HG03378 (cell line): ENCODE measurements around the gene JDP2.
"Not testable (repeated sequence)": the region's sequence is repeated elsewhere in the genome, so short reads cannot be mapped to it uniquely, and the experiment has no call there.

Experiments
- ATAC-seq: cut with Tn5 transposase; IDR thresholded peaks from one replicate; pipeline ENCODE4 v1.9.1; 2021; ENCODE audit warnings: mild to moderate bottlenecking, moderate library complexity; ENCODE audit not compliant: unreplicated experiment

The JDP2 gene

DNA sequence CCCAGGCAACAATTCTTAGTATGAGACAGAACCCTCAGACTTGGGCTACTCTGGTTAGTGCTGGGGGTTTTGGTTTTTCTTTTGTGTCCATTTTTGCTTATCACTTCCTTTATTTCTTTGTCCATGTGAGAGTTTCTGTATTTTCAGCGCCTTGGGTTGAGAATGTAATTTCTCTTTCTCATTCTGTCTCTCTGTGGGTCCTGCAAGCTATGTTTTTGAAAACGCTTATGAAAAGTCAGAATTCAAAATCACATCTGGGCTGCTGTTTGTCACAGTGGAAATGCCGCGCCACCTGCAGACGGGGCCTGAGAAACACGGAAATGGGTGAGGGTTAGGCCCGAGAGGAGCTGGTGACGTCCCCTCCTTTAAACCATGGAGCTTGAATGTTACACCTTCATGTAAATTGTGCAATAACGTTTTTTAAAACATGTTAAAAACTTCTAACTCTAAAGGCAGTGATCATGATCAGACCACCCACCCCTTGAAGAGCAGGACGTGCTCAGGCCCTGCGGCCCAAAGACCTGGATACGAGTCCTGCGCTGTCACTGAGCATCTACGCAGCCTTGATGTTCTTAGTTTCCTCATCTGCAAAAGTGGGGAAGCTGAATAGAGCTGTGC, 26.1 kb downstream of the JDP2 start:
- no peak for ATAC-seq

DNA sequence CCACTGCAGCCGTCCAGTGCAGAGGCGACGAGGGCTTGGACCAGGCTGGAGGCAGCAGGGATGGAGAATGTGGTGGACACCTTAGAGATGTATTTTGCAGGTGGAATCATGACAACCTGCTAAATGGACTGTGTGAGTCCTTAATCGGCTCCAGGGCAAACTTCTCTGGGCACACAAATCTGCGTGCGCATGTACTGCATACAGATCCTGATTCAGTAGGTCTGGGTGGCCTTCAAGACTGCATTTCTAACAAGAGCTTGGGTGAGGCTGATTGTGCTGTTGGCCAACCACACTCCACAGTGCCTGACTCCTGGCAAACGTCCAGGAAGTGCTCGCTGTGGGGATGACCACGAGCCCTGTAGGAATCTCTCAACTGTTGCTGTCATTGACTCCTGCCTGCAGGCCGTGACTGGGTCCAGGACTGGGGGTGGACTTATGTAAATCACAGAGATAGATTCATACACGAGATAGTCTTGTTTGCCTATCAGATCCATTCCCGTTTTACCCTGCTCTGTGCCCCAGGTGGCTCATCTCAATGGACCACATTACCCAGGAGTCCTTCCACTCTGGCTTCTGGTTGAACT, 27.2 kb downstream of the JDP2 start:
- no peak for ATAC-seq

DNA sequence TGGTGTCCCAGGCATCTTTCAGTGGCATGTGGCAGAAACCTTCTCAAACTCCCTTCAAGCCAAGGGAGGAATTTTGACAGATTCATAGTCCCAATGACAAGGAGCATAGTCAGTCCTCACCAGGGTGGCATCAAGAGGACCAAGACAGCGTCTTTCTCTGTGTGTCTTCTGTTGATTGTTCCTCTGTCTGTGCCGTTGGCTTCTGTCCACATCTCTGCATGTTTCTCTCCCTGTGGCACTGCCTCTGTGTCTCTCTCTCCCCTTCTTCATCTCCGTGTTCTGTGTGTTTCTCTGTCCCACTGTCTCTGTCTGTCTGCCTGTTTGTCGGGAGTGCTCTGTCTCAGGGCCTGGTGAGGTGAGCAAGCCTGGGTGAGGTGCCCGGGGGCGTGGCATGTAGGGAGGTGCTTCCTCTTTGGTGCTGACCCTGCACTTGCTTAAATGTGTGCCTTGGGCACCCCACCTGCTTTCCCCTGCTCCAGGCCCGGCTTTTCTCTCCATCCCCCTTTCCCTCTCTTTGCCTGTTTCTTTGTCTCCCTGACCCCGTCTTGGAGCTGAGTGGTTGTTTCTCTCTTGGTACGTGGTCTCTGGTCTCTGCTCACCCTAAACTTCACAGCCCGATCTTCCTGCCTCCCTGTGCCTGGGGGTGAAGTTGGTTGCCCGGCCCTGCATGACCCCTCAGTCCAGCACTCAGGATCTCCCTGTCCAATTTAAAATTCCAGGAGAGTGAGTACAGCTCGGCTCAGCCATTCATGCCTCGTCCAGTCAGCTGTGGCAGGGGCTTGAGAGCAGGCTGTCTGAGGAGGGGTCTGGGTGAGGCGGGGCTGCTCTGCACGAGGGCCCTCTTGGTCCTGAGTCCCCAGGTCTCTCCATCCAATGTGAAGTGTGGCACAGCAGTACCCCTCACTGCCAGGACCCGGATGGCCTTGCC, 28.5 kb downstream of the JDP2 start:
- no peak for ATAC-seq

DNA sequence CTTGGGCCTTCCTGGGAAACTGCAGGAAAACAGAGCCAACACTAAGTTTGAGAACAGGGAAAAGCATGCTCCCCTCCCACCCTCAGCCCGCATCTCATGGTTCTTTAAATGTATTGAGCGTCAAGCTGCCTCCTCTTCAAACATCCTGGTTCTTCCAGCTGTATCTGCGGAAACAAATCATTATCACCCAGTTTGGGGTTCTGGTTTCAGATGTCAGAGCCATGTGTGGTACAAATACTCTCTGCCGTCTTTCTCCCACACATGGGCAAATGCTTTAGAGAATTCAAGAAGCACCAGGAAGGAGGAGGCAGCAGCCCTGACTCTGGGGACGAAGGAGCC, 29.1 kb downstream of the JDP2 start:
- no peak for ATAC-seq

DNA sequence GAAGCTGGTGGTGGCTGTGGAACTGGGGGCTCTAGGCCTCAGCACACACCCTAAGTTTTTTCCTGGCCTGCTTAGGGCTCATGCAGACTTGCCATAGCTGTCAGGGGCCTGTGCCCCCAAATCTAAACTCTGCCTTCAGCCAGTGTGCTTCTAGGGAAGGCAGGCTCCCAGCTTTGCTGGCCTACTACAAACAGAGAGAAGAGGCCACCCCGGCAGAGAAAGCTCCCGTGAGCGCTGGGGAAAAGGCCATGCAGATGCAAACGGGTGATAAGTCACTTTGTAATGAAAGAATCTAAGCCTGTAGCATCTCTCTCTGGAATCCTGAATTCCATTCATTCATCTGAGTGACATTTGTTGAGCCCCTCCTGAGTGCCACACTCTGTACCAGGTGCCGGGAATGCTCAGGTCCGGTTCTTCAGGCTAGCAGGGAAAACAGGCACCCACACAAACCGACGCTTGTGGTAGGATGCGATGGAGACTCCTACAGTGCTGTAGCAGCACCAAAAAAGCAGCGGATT, 29.9 kb downstream of the JDP2 start:
- no peak for ATAC-seq

DNA sequence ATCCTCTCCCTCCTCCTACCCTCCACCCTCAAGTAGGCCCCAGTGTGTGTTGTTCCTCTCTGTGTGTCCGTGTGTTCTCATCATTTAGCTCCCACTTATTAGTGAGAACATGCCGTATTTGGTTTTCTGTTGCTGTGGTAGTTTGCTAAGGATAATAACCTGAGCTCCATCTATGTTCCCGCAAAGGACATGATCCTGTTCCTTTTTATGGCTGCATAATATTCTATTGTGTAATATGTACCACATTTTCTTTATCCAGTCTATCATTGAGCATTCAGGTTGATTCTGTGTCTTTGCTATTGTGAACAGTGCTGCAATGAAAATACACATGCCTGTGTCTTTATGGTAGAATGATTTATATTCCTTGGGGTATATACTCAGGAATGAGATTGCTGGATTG, 30.5 kb downstream of the JDP2 start:
- no peak for ATAC-seq

DNA sequence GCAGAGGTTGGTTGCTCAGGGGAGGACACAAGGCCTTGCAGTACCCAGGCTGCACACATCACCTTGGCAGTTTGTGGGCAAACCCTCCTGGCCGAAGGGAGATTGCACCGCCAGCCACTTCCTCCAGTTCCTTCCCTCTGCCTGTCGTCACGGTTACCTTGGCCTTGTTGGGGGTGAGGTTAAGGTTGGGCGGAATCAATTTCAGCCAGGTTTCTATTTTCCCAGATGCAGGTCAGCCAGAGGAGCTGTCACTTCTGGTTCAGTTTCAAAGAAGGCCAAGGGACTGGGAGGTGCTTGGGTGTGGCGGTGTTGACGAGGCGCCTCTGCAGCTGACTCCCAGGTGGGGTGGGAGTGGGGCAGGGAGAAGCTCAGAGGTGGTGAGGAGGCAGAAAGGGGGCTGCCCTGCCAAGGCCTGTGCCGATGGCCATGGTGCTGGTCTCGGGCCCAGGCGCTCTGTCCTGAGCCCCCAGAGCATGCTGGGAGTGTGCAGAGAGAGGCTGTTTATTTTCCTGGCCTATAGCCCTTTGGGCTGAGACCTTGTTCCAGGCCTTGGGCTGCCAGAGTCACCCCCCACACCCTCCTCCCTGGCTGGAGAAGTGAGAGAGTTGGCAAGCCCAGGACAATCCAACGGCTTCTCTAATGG, 31.4 kb downstream of the JDP2 start:
- no peak for ATAC-seq

DNA sequence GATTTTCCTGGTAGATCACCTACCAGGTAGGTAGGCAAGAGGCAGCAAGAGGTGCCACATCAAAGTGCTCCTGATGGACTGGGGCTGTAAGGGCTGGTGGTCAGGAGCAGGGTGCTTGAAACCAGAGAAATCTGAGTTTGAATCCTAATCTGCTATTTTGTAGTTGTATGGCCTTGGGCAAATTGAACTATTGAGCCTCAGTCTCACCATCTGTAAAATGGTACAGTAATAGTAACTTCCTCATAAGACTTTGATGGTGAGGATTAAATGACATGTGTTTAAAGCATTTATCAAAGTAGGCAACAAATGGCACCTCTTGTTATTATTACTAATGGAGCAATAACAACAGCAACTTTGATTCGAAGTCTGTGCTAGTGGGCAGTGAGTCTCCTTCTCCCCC, 32.0 kb downstream of the JDP2 start:
- ATAC-seq, result no peak

DNA sequence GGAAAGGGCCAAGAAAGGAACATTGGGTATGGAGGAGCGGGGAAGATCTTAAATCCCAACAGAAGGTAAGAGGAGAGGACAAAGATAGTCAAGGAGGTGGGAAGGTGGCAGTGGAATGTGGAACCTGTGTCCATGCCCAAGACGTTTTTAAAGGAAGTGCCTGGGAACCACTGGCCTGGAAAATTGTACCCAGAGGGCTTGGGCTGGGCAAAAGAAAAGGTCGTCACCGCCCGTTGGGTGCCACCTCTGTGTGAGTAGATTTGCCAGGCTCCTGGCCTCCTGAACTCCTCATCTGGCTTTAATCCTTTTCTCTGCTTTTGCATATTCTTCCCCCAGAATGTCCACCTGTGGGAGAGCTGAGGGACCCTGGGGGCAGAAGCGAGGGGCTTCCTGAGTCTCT, 32.6 kb downstream of the JDP2 start:
- ATAC-seq, result no peak

DNA sequence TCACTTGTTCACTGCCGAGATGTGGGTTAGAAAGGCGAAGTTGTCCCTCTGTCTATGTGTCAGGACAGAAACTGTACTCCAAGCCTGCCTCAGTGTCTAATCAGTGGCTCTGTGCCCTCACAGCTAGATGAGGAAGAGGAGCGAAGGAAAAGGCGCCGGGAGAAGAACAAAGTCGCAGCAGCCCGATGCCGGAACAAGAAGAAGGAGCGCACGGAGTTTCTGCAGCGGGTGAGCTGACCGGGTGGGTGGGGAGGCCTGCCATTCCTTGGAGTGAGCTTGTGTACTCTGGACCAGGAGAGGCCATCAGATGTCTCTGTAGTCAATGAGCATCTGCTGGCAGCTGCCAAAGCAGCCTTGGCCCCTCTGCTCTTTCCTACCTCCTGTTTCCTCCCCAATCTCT, 33.5 kb downstream of the JDP2 start:
- no peak for ATAC-seq

DNA sequence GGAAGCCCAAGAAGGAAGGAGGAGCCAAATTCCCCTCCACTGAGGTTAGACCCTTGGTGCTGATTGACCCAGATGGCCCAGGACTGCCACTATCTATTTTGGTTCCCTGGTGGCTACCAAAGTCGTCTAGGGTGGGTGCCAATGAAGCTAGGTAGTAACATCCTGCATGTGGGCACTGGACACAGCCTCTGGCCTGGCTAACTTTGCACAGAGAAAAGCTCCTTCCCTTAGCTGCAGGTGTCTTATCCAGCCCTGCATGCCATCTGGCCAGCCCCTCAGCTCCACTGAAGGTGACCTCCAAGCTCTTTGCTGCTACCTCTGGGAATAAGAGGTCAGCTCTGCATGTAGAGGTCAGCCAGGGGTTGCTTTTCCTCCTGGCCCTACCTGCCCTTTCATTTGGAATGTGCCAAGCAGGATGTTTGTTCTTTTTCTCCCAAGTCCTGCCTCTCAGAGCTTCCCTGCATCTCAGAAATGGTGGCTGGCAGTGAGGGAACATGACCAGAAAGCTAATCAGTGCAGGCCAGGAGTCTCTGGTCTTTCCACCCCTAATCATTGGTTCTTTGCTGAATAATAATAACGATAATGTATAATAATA, 34.0 kb downstream of the JDP2 start:
- no peak for ATAC-seq

DNA sequence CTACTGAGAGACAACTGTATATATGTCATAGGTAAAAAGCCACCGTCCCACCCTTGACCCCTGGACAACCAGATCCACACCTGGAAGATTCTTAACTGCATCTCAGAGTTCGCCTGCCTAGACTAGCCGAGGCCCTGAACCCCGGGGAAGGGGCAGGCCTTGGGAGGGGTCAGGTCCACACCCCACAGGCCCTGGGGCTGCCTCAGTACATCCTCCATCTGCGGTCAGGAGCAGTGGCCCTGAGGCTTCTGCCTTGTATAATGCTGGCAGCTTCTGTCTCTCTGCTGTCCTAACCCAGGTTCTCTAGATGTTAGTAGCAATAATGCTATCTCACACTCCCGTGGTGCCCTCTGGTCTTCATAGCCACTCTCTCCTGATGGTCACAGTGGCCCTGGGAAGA, 36.8 kb downstream of the JDP2 start:
- ATAC-seq, result no peak

DNA sequence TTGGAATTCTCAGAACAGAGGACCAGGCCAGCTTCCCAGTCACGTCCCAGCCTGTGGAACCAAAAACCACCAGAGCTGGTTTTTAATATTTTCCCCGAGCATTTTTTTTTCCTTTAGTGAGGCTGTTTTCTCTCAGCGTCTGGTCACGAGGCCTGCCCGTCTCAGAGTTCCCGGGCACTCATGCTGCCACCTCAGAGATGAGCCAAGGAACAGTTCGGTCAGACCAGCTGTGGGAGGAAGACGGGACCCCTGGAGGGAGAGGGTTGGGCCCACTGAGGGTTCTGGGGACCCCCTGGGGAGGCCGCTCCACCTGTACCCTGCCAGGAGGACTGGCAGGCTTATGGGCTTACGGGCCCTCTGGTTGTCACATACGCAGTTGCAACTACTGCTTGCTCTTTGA, 39.9 kb downstream of the JDP2 start:
- no peak for ATAC-seq

DNA sequence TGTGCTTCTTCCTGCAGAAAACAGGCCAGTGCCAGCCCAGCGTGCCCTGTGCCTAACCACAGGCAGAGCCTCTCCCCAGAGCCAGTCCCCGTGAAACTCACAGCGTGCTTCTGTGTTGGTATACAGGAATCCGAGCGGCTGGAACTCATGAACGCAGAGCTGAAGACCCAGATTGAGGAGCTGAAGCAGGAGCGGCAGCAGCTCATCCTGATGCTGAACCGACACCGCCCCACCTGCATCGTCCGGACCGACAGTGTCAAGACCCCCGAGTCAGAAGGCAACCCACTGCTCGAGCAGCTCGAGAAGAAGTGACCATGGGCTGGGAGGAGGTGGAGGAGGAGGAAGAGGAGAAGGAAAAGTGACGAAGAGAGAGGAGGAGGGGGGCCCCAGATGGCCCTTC, 41.3 kb downstream of the JDP2 start:
- no peak for ATAC-seq

DNA sequence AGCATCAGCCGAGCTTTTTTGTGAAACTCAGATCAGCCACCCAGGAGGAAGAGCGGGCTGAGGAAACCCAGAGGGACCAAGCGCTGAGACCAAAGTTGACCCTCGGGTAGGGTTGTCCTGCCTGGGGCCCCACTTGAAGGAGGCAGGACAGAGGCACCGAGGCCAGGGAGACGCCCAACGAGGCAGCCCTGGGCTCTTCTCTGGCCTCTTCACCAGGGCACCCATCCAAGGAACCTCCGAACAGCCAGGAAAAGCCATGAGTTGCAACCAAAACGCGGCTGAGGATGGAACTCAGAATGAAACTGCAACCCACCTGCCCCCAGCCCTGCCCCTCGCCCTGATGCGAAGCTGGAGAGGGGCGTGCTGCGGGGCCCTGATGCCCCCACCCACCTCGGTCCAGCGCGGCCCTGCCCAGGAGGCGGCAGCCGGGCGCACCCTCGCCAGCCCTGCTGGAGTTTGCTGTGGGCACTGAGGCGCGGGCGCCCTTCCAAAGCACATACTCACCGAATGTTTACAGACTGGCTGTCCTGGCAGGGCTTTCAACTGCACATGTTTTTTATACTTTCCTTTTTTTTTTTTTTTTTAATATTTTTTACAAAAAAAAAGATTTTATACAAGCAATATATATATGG, 41.9 kb downstream of the JDP2 start:
- no peak for ATAC-seq

DNA sequence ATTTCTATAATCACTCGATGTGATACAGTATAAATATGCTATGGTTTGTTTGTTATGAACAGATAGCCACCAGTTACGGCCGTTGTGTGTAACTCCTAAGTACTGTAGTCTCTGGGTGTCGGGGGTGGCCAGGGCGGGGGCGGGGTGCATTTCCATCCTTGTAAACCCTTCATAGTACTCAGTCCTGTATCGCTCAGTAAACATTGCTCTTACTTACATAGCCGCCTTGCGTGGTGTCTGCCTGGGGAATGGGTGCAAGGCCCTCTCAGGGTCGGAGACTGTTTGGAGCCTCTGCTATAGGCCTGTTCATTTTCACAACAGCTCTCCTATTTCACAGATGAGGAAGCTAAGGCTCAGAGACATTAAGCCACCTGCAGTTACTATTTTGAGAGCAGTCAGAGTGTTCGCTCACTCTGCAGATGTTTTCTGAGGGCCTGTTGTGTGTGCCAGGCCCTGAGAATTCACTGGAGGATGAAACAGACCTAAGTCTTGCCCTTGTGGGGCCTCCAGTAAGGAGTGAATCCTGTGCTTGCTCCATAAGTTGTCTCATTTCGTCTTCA, 42.5 kb downstream of the JDP2 start:
- ATAC-seq, result no peak

DNA sequence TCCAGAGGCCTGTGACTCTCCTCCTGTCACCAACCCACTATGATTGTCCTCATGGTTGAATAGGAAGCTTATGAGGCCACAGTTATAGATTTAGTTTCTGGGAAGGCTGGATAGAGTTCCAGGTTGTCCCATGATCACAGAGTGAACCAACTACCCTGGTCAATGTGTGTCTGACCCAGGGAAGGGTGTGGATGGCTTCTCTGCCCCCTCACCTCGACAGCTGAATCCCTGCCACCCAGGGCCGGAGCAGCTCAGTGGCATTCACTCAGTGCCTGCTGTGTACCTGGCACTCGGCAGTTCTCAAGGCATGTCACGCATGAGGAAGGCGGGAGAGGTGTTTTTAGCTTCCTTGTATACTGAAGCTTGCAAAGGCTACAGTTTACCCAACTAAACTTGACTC, 43.2 kb downstream of the JDP2 start:
- ATAC-seq, result no peak

DNA sequence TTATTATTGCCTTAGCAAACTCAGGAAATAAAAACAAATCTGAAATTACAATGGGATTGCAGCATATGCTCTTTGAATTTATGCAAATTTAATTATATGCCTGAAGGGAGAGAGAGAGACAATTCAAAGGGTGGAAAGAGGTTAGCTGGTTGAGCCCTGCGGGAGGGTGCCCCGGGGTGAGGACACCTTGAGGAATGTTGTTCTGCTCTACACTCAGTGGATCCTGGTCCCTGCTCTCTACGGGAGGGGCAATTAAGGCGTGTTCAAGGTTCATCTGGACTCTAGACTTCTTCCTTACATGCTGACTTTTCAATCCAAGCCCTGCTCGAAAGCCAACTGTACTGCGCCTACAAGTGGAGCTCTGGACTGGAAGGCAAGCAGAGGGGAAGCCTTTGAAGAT, 46.3 kb downstream of the JDP2 start:
- not testable (repeated sequence) for ATAC-seq

DNA sequence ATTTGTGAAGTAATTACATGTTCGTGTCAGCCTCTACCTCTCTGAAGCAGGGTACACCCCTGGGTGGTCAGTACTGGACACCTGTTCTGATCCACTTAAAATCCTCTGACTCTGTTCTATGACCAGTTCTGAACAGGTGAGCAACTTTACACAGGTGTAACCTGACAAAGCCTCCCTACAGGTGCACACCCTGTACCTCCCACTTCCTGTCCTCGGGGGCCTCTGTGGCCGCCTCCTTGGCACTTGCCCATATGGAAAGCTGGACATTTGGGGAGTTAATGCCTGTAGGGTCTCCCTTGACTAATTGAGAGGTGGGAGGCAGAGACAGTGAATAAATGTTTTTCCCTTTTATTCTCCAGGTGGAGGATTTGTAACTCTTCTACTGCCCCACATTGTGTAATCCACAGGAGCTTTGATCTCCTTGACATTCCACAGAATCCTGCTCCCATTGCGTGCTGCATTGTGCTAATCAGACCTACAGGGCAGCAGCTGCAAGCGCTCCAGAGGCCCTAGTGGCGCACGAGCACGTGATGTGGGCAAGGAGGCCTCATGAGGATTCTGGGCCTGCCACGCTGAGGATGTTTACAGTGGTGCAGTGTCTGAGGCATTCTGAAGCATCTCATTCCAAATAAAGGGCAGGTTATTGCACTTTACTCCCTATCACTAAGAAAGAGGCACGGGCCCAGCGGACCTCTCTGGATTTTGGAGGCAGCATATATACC, 48.6 kb downstream of the JDP2 start:
- no peak for ATAC-seq

DNA sequence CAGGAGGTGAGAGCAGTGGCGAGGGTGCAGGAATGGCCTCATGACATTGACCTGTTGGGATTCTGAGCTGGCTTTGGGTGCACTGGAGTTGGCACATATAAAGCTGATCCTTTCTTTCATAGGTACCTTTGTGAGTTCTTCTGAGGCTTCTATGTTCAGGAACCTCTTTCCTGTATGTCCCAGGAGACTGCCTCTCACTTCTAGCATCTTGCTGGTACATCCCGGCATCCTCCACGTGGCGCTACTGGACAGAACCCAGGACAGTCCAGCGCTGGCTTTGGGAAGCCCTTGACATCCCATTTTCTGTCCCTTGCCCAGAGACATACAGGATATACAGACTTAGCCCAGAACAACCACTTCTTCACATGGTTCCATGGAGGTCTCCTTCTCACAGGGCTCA, 50.1 kb downstream of the JDP2 start:
- ATAC-seq, result no peak
